Measurements from ENCODE around the gene GP5. TPM values are rescaled to one million over a fixed set of nuclear protein-coding genes. Genes with fewer than 3 reads are reported as not detected.

Gene GP5
- total and polyA plus RNA-seq, 8 donors = 0.15 to 1.00 (median 0.66) TPM

DNA sequence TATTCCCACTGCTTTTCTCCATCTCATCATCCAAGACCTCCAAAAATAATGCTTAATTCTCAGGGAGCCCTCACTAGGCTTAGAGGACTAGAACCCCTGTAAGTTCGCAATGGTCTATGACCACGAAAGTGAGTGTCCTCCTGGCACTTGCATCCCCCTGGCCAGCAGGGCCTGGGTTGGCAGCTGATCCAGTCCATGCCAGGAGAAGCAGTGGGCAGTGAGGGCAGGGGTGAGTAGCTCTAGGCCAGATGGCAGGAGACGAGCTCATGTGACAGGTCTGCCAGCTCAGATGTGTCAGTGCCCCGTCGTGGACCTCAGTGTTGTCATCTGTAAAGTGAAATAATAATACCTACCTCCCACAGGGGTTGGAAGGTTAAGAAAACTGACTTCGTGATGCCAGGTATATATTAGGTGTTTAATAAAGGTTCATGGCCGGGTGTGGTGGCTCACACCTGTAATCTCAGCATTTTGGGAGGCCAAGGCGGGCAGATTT lies 11.1 kb downstream of the GP5 start:
- Histone ChIP-seq H3K9me3 (peaks cover 0 to 5% of the 10 kb centered on the region in 2 donors), H3K4me1 (no peaks in the 10 kb centered on the region), H3K4me3 (no peak overlapping the region), H3K36me3 (no peaks in the 10 kb centered on the region), H3K27me3 (peaks cover 0 to 9% of the 10 kb centered on the region in 2 donors), H3K27ac (no peak overlapping the region)
- ATAC-seq (no peak), DNase-seq (no peak)
- TF ChIP-seq, protein P1, sequence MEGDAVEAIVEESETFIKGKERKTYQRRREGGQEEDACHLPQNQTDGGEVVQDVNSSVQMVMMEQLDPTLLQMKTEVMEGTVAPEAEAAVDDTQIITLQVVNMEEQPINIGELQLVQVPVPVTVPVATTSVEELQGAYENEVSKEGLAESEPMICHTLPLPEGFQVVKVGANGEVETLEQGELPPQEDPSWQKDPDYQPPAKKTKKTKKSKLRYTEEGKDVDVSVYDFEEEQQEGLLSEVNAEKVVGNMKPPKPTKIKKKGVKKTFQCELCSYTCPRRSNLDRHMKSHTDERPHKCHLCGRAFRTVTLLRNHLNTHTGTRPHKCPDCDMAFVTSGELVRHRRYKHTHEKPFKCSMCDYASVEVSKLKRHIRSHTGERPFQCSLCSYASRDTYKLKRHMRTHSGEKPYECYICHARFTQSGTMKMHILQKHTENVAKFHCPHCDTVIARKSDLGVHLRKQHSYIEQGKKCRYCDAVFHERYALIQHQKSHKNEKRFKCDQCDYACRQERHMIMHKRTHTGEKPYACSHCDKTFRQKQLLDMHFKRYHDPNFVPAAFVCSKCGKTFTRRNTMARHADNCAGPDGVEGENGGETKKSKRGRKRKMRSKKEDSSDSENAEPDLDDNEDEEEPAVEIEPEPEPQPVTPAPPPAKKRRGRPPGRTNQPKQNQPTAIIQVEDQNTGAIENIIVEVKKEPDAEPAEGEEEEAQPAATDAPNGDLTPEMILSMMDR (IDR thresholded peaks at IDR 0.05) = no peak
- intact Hi-C loops (cut with DNase I) = no loop called here

DNA sequence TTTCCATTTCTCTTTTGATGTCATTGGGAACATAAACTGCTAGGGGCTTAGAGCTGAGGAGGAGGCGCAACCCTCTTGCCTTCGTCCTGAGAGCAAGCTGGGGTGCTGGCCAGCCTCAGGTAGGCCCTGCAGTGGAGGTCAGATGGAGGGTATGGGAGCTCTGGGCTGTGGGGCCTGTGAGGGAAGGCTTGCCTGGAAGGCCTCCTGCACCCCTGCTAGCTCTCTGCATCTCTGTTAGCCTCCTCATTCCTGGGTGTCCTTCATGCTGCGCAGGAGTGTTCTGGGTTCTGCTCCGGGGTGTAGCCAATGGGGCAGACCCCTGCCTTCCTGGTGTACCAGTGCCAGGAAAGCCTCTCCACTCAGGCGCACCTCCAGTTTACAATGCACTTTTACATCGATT lies 11.8 kb downstream of the GP5 start:
- Histone ChIP-seq H3K4me1 (no peaks in the 10 kb centered on the region), H3K4me3 (no peak overlapping the region), H3K9me3 (peaks cover 0 to 5% of the 10 kb centered on the region in 2 donors), H3K36me3 (no peaks in the 10 kb centered on the region), H3K27me3 (peaks cover 0 to 7% of the 10 kb centered on the region in 2 donors), H3K27ac (no peak overlapping the region)
- ATAC-seq (no peak), DNase-seq (peak in 1 of 4 donors; percentile 16)
- TF ChIP-seq, protein P1 (IDR thresholded peaks at IDR 0.05) = no peak
- intact Hi-C loops (cut with DNase I) = no loop called here

DNA sequence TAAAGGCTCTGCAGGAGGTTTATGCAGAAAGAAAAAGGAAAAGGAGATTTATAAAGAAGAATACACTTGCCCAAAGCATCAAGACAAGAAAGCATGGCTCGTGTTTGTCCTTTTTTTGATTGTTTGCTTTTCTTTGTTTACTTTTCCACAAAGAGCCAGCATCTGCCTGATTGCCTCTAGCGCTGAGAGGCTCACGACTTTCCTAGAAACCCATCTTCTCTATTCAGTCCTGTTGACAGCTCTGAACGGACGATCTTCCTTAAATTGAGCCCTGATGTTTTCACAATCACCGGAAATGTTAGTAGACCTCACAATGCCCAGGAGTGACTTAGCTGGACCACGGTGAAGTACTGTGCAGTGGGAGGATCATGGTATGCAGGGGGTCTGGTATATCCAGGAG lies 12.4 kb downstream of the GP5 start:
- Histone ChIP-seq H3K27me3 (peaks cover 0 to 3% of the 10 kb centered on the region in 2 donors), H3K9me3 (peaks cover 0 to 5% of the 10 kb centered on the region in 2 donors), H3K36me3 (no peaks in the 10 kb centered on the region), H3K4me1 (no peaks in the 10 kb centered on the region), H3K4me3 (no peak overlapping the region), H3K27ac (no peak overlapping the region)
- intact Hi-C loops (cut with DNase I) = no loop called here
- no peak for DNase-seq
- ATAC-seq = no peak
- TF ChIP-seq, protein P1 (IDR thresholded peaks at IDR 0.05) = no peak

DNA sequence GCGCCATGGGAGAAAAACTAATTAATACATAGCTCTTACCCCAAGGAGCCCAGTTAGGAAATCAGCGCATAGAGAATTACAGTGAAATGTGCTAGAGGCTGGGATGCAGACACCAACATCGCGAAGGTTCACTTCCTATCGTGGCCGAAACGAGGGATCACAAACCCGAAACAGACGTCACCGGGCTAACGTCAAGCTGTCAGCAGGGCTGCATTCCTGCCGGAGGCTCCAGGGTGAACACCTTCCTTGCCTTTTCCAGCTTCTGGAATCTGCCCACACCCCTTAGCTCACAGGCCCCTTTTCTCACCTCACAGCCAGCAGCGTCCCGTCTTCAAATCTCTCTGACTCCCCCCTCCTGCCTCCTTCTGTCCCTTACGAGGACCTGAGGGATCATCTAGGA lies 13.0 kb downstream of the GP5 start:
- H3K9me3 ChIP-seq = peaks cover 0 to 5% of the 10 kb centered on the region in 2 donors
- peak in 1 of 4 donors; percentile 16 for DNase-seq
- TF ChIP-seq, protein P1 (IDR thresholded peaks at IDR 0.05) = no peak
- intact Hi-C loops (cut with DNase I) = no loop called here
- H3K36me3 ChIP-seq = no peaks in the 10 kb centered on the region
- H3K27ac ChIP-seq = no peak overlapping the region
- H3K27me3 ChIP-seq = peaks cover 0 to 7% of the 10 kb centered on the region in 2 donors
- no peak for ATAC-seq
- no peak overlapping the region for H3K4me3 ChIP-seq
- no peaks in the 10 kb centered on the region for H3K4me1 ChIP-seq

DNA sequence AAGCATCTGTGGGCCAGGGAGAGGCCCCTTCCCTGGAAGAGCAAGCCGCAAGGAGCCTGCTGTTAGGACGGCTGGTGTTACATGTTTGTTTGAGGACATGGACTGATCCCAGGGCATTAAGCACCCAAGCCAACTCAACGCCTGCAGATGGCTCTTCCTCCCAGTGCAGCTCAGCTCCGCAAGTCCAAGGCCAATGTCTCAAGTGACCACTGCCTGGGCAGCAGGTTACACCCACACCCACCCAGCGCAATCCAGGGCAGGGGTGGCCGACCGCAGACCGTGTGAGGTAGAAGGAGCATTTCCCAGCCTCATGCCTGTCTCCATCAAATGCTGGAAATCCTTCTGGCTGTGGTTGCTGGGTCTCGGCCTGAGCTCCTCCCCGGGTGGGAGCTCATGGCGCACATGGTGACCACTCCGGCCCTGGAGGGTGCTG lies 14.5 kb downstream of the GP5 start:
- intact Hi-C loops (cut with DNase I) = no loop called here
- no peak overlapping the region for H3K27ac ChIP-seq
- ATAC-seq = no peak
- H3K9me3 ChIP-seq = no peaks in the 10 kb centered on the region
- DNase-seq = peak in 1 of 4 donors; percentile 59
- H3K4me3 ChIP-seq = no peak overlapping the region
- peaks cover 0 to 11% of the 10 kb centered on the region in 2 donors for H3K27me3 ChIP-seq
- H3K4me1 ChIP-seq = no peaks in the 10 kb centered on the region
- TF ChIP-seq, protein P1 (IDR thresholded peaks at IDR 0.05) = no peak
- H3K36me3 ChIP-seq = no peaks in the 10 kb centered on the region
